NCI-H2029 (cell line): Measurements from ENCODE around the gene CRTAC1.

Experiments
- DNase-seq: peaks from one replicate; lab custom pipeline; 2025; lab: John Stamatoyannopoulos, UW

The CRTAC1 gene

GRCh38 chr10:97974526-97975525 is 55.6 kb downstream of the CRTAC1 start:
- no peak for DNase-seq

GRCh38 chr10:97974100-97974499 is 56.3 kb downstream of the CRTAC1 start:
- no peak for DNase-seq

- DNase-seq: no peak
Measured at GRCh38 chr10:97969538-97970079, 60.8 kb downstream of the CRTAC1 start.

GRCh38 chr10:97964748-97965147 is 65.7 kb downstream of the CRTAC1 start:
- DNase-seq: no peak

- DNase-seq: peak; percentile 33
Measured at GRCh38 chr10:97961945-97962344, 68.5 kb downstream of the CRTAC1 start.

- DNase-seq: no peak
Measured at GRCh38 chr10:97960269-97961056, 70.0 kb downstream of the CRTAC1 start.

- DNase-seq: no peak
Measured at GRCh38 chr10:97949462-97949861, 81.0 kb downstream of the CRTAC1 start.

- no peak for DNase-seq
Measured at GRCh38 chr10:97948822-97949221, 81.6 kb downstream of the CRTAC1 start.

- no peak for DNase-seq
Measured at GRCh38 chr10:97944772-97945171, 85.6 kb downstream of the CRTAC1 start.

- no peak for DNase-seq
Measured at GRCh38 chr10:97943294-97943693, 87.1 kb downstream of the CRTAC1 start.

- no peak for DNase-seq
Measured at GRCh38 chr10:97940534-97940933, 89.9 kb downstream of the CRTAC1 start.

- DNase-seq: no peak
Measured at GRCh38 chr10:97939446-97939990, 90.9 kb downstream of the CRTAC1 start.

GRCh38 chr10:97937928-97938327 is 92.5 kb downstream of the CRTAC1 start:
- DNase-seq: no peak

- DNase-seq: no peak
Measured at GRCh38 chr10:97937054-97937453, 93.4 kb downstream of the CRTAC1 start.

GRCh38 chr10:97936126-97936525 is 94.3 kb downstream of the CRTAC1 start:
- DNase-seq: no peak

GRCh38 chr10:97932932-97933530 is 97.4 kb downstream of the CRTAC1 start:
- no peak for DNase-seq

- DNase-seq: no peak
Measured at GRCh38 chr10:97931041-97931440, 99.4 kb downstream of the CRTAC1 start.

GRCh38 chr10:97928897-97929296 is 101.5 kb downstream of the CRTAC1 start:
- DNase-seq: no peak

GRCh38 chr10:97927622-97928021 is 102.8 kb downstream of the CRTAC1 start:
- no peak for DNase-seq

- no peak for DNase-seq
Measured at GRCh38 chr10:97926055-97926454, 104.4 kb downstream of the CRTAC1 start.

GRCh38 chr10:97925308-97925938 is 105.0 kb downstream of the CRTAC1 start:
- no peak for DNase-seq
